ENCODE measurements around the gene FAAH. TPM values are rescaled to one million over a fixed set of nuclear protein-coding genes. Genes with fewer than 3 reads are reported as not detected.

Gene FAAH
- total and polyA plus RNA-seq, 10 of the 15 experiments (the other 5 are each of a cell fraction or from before 2014, with no cell fraction given): 0.07 to 2.5 (median 0.64) TPM; not detected in 1

- FAIRE-seq (no peak), DNase-seq (ENCODE audit: low read depth, low spot score) (no peak), ATAC-seq (no peak)
- Histone ChIP-seq H3K36me3 (ENCODE audit: control insufficient read depth in 2 of 2, insufficient read depth in 2 of 2, low read length in 1 of 2) (no peaks in the 10 kb centered on the region), H3K4me2 (ENCODE audit: control insufficient read depth, insufficient read depth) (no peak overlapping the region), H3K4me1 (ENCODE audit: control insufficient read depth, insufficient read depth, low read length) (no peaks in the 10 kb centered on the region), H3K27ac (ENCODE audit: control insufficient read depth, insufficient read depth) (no peak overlapping the region), H4K20me1 (ENCODE audit: control insufficient read depth, insufficient read depth) (no peaks in the 10 kb centered on the region), H3K4me3 (no peak overlapping the region), H3K79me2 (ENCODE audit: control insufficient read depth, insufficient read depth, low read length) (no peaks in the 10 kb centered on the region), H3K27me3 (replicated peaks in 1 of 2; ENCODE audit: control insufficient read depth in 2 of 2, insufficient read depth in 2 of 2, low read length in 1 of 2) (peaks cover 0 to 1% of the 10 kb centered on the region in 2 experiments; a peak in 2 of 4 replicates), H3K9me3 (replicated peaks; ENCODE audit: control insufficient read depth, insufficient read depth, low read length) (no peaks in the 10 kb centered on the region), H3K9ac (ENCODE audit: control insufficient read depth, insufficient read depth, low read length) (no peak overlapping the region), H2AFZ (ENCODE audit: control insufficient read depth, low read depth, low read length) (no peak overlapping the region)
- ChIA-PET SMC1A (ENCODE audit: uncharacterized antibody, unreplicated experiment) (interaction anchor here (0.6 kb wide), 1 partner anchor 473 kb away, joined by 3 read pairs; no protein-coding TSS in a partner anchor), POLR2A (no interaction called here), RAD21 (ENCODE audit: unreplicated experiment) (no interaction called here), CTCF (interaction anchor here (0.6 kb wide), 1 partner anchor 31 kb away, joined by 3 read pairs; no protein-coding TSS in a partner anchor)
- WGBS (ENCODE audit: insufficient coverage, insufficient replicate concordance, low lambda C conversion rate, missing lambda C conversion rate): 7% methylated on average over 6 of the region's 6 CpGs
- TF ChIP-seq ELK1 (IDR thresholded peaks at IDR 0.05; ENCODE audit: low read depth, low read length): no peak
- TF ChIP-seq KAT2A (conservative IDR thresholded peaks at IDR 0.05; ENCODE audit: control insufficient read depth, low read depth, low read length): no peak
- TF ChIP-seq, protein P1, sequence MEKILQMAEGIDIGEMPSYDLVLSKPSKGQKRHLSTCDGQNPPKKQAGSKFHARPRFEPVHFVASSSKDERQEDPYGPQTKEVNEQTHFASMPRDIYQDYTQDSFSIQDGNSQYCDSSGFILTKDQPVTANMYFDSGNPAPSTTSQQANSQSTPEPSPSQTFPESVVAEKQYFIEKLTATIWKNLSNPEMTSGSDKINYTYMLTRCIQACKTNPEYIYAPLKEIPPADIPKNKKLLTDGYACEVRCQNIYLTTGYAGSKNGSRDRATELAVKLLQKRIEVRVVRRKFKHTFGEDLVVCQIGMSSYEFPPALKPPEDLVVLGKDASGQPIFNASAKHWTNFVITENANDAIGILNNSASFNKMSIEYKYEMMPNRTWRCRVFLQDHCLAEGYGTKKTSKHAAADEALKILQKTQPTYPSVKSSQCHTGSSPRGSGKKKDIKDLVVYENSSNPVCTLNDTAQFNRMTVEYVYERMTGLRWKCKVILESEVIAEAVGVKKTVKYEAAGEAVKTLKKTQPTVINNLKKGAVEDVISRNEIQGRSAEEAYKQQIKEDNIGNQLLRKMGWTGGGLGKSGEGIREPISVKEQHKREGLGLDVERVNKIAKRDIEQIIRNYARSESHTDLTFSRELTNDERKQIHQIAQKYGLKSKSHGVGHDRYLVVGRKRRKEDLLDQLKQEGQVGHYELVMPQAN (conservative IDR thresholded peaks at IDR 0.05): no peak
- TF ChIP-seq ATF3 (IDR thresholded peaks at IDR 0.05; ENCODE audit: borderline replicate concordance, extremely low read depth, low read depth, low read length): no peak
- TF ChIP-seq NBN (IDR thresholded peaks at IDR 0.05): no peak
- TF ChIP-seq SMAD1 (IDR thresholded peaks at IDR 0.05; ENCODE audit: low read depth, partially characterized antibody): no peak
- no peak for TF ChIP-seq ZNF384 (IDR thresholded peaks at IDR 0.05; ENCODE audit: borderline replicate concordance, low read depth, low read length)
- intact Hi-C loops (cut with micrococcal nuclease; ENCODE audit: unreplicated experiment): no loop called here
- in situ Hi-C loops (cut with MboI): no loop called here
- BruUV-seq (replicated peaks): no TSS peak
These were observed 63.1 kb downstream of the FAAH start for GRCh38 chr1:46457178-46457577.
